ENCODE measurements around the gene SEMA4C.

Gene SEMA4C

GRCh38 chr2:96837575-96837974 lies 32.3 kb downstream of the SEMA4C start:
- TF ChIP-seq CTCF (conservative IDR thresholded peaks at IDR 0.05; ENCODE audit: control insufficient read depth, insufficient read depth, low read depth, low read length) = no peak
- DNase-seq (ENCODE audit: low read depth) = no peak
- H3K4me3 ChIP-seq (ENCODE audit: control insufficient read depth, low read depth, low read length) = no peak overlapping the region

GRCh38 chr2:96835830-96836229 lies 34.0 kb downstream of the SEMA4C start:
- TF ChIP-seq CTCF (conservative IDR thresholded peaks at IDR 0.05; ENCODE audit: control insufficient read depth, insufficient read depth, low read depth, low read length) = no peak
- no peak overlapping the region for H3K4me3 ChIP-seq (ENCODE audit: control insufficient read depth, low read depth, low read length)
- no peak for DNase-seq (ENCODE audit: low read depth)

- TF ChIP-seq CTCF (conservative IDR thresholded peaks at IDR 0.05; ENCODE audit: control insufficient read depth, insufficient read depth, low read depth, low read length) = no peak
- DNase-seq (ENCODE audit: low read depth) = peak; percentile 25
- no peak overlapping the region for H3K4me3 ChIP-seq (ENCODE audit: control insufficient read depth, low read depth, low read length)
These were observed 36.9 kb downstream of the SEMA4C start for GRCh38 chr2:96832754-96833507.

- no peak for DNase-seq (ENCODE audit: low read depth)
- no peak overlapping the region for H3K4me3 ChIP-seq (ENCODE audit: control insufficient read depth, low read depth, low read length)
- TF ChIP-seq CTCF (conservative IDR thresholded peaks at IDR 0.05; ENCODE audit: control insufficient read depth, insufficient read depth, low read depth, low read length) = no peak
These were observed 37.5 kb downstream of the SEMA4C start for GRCh38 chr2:96832408-96832753.

- H3K4me3 ChIP-seq (ENCODE audit: control insufficient read depth, low read depth, low read length) = no peak overlapping the region
- no peak for TF ChIP-seq CTCF (conservative IDR thresholded peaks at IDR 0.05; ENCODE audit: control insufficient read depth, insufficient read depth, low read depth, low read length)
- DNase-seq (ENCODE audit: low read depth) = no peak
These were observed 38.2 kb downstream of the SEMA4C start for GRCh38 chr2:96831679-96832078.

- DNase-seq (ENCODE audit: low read depth) = no peak
- TF ChIP-seq CTCF (conservative IDR thresholded peaks at IDR 0.05; ENCODE audit: control insufficient read depth, insufficient read depth, low read depth, low read length) = no peak
- H3K4me3 ChIP-seq (ENCODE audit: control insufficient read depth, low read depth, low read length) = no peak overlapping the region
These were observed 39.8 kb downstream of the SEMA4C start for GRCh38 chr2:96830044-96830562.
